Upper lobe of left lung (tissue), 4 donors: ENCODE measurements around the gene OAS2.

Experiments
- POLR2A ChIP-seq, 4 donors: fragments of 450-650 bp; IDR thresholded peaks; one replicate each; pipeline ENCODE4 v1.5.1; 2016 to 2017; ENCODE audit warnings: antibody characterized with exemption in 4 of 4, mild to moderate bottlenecking in 2 of 4
- POLR2AphosphoS5 ChIP-seq, 2 donors: sonication (generic); formaldehyde crosslinking; IDR thresholded peaks; one replicate each; pipeline ENCODE4 v1.5.1; 2017; ENCODE audit warnings: antibody characterized with exemption in 2 of 2
- TF ChIP-seq, protein P1 (sequence below), 6 experiments: fragments of 450-650 bp in 4 of 6; fragments of 200-600 bp in 2 of 6; sonication (generic) in 2 of 6; IDR thresholded peaks; one replicate each; pipeline ENCODE4 v1.5.1; 2016 to 2019; ENCODE audit warnings: antibody characterized with exemption in 6 of 6

GRCh38 chr12:112929715-112930114 lies 48.6 kb upstream of the OAS2 start:
- TF ChIP-seq POLR2A (IDR thresholded peaks at IDR 0.05) = no peak
- TF ChIP-seq, protein P1, sequence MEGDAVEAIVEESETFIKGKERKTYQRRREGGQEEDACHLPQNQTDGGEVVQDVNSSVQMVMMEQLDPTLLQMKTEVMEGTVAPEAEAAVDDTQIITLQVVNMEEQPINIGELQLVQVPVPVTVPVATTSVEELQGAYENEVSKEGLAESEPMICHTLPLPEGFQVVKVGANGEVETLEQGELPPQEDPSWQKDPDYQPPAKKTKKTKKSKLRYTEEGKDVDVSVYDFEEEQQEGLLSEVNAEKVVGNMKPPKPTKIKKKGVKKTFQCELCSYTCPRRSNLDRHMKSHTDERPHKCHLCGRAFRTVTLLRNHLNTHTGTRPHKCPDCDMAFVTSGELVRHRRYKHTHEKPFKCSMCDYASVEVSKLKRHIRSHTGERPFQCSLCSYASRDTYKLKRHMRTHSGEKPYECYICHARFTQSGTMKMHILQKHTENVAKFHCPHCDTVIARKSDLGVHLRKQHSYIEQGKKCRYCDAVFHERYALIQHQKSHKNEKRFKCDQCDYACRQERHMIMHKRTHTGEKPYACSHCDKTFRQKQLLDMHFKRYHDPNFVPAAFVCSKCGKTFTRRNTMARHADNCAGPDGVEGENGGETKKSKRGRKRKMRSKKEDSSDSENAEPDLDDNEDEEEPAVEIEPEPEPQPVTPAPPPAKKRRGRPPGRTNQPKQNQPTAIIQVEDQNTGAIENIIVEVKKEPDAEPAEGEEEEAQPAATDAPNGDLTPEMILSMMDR (IDR thresholded peaks at IDR 0.05) = no peak
- no peak for TF ChIP-seq POLR2AphosphoS5 (IDR thresholded peaks at IDR 0.05)
